Endodermal cell (in vitro differentiated cells): ENCODE results near the gene KCNE1. TPM values are rescaled to one million over a fixed set of nuclear protein-coding genes. Genes with fewer than 3 reads are reported as not detected.

Experiments
- DNase-seq: peaks from one replicate; pipeline ENCODE4 v3.0.0-alpha.2; 2017
- H3K27ac ChIP-seq: 2 replicates; pipeline ENCODE4 v1.5.1; 2013; ENCODE audit warnings: mild to moderate bottlenecking, low read depth, low read length, moderate library complexity
- H3K27me3 ChIP-seq: 2 replicates; pipeline ENCODE4 v1.6.1; 2013; ENCODE audit warnings: mild to moderate bottlenecking, low read length, moderate library complexity; ENCODE audit not compliant: insufficient read depth, control insufficient read depth, poor library complexity, severe bottlenecking
- H3K36me3 ChIP-seq: 2 replicates; pipeline ENCODE4 v1.7.0; 2013; ENCODE audit warnings: mild to moderate bottlenecking, low read length, moderate library complexity; ENCODE audit not compliant: control insufficient read depth, insufficient read depth
- H3K4me1 ChIP-seq: one replicate; pipeline ENCODE4 v1.7.0; 2013; ENCODE audit warnings: low read length; ENCODE audit not compliant: control insufficient read depth, insufficient read depth
- H3K4me3 ChIP-seq: 2 replicates; pipeline ENCODE4 v1.5.1; 2013; ENCODE audit warnings: mild to moderate bottlenecking, low read length, moderate library complexity
- H3K9ac ChIP-seq: 2 replicates; pipeline ENCODE4 v1.6.1; 2013; ENCODE audit warnings: mild to moderate bottlenecking, low read length, moderate library complexity; ENCODE audit not compliant: poor library complexity, severe bottlenecking; ENCODE audit errors: extremely low read depth
- H3K9me3 ChIP-seq: 2 replicates; pipeline ENCODE4 v1.6.1; 2013; ENCODE audit warnings: mild to moderate bottlenecking, low read length, moderate library complexity; ENCODE audit not compliant: control insufficient read depth
- H3K27ac Mint-ChIP-seq: 2 replicates; pipeline ENCODE4 v1.8.0; 2020; ENCODE audit warnings: mixed read lengths
- H3K27me3 Mint-ChIP-seq: 2 replicates; pipeline ENCODE4 v1.8.0; 2021; ENCODE audit warnings: mild to moderate bottlenecking, mixed read lengths; ENCODE audit not compliant: insufficient read depth
- H3K36me3 Mint-ChIP-seq: 2 replicates; pipeline ENCODE4 v1.8.0; 2020; ENCODE audit warnings: low read depth, mixed read lengths
- H3K4me1 Mint-ChIP-seq: 2 replicates; pipeline ENCODE4 v1.8.0; 2020; ENCODE audit warnings: mixed read lengths
- H3K4me3 Mint-ChIP-seq: 2 replicates; pipeline ENCODE4 v1.8.0; 2020; ENCODE audit warnings: mild to moderate bottlenecking, moderate library complexity, mixed read lengths
- H3K9me3 Mint-ChIP-seq: 2 replicates; pipeline ENCODE4 v1.8.0; 2020; ENCODE audit warnings: mild to moderate bottlenecking, mixed read lengths
- CTCF ChIP-seq: fragments of 200-600 bp; sonication (generic); conservative IDR thresholded peaks from 2 replicates; pipeline ENCODE4 v1.5.0; 2021; ENCODE audit warnings: antibody characterized with exemption, mild to moderate bottlenecking
- WGBS, 2 experiments: methylation state at CpG; one replicate each; pipeline versions ENCODE4 v1.1.5 to v1.1.7; 2013; ENCODE audit warnings: missing lambda C conversion rate in 2 of 2, mixed read lengths in 1 of 2; ENCODE audit not compliant: insufficient coverage in 1 of 2, insufficient read length in 1 of 2; 5-methylcytosine and 5-hydroxymethylcytosine counted together
- total RNA-seq, 2 donors: library from RNA; stranded (reverse); fragmentation: NEBNext Ultra II Directional in 1 of 2; extraction: Animal tissue kit (Norgen Biotek cat#: 25700) in 1 of 2; gene quantifications; 2 replicates in 1 of 2; 3 replicates in 1 of 2; pipeline ENCODE4 v1.2.1, GENCODE V29; 2021

The KCNE1 gene
- total RNA-seq, 2 donors from 2014 or later = 0.24 TPM; not detected in 1

GRCh38 chr21:34531399-34531798, 19.4 kb upstream of the KCNE1 start:
- Mint-ChIP-seq H3K9me3 (peaks cover 2% of the 10 kb centered on the region), H3K4me3 (no peak overlapping the region), H3K4me1 (peaks cover 6% of the 10 kb centered on the region), H3K27ac (no peak overlapping the region), H3K27me3 (peaks cover 3% of the 10 kb centered on the region), H3K36me3 (no peaks in the 10 kb centered on the region)
- Histone ChIP-seq H3K27ac (no peak overlapping the region), H3K4me3 (no peak overlapping the region), H3K27me3 (no peaks in the 10 kb centered on the region), H3K36me3 (no peaks in the 10 kb centered on the region), H3K9ac (no peak overlapping the region), H3K9me3 (no peaks in the 10 kb centered on the region), H3K4me1 (peaks cover 5% of the 10 kb centered on the region)
- no peak for TF ChIP-seq CTCF
- 90 to 93% methylated on average over 6 of the region's 6 CpGs for WGBS, 2 experiments
- DNase-seq = no peak

GRCh38 chr21:34530261-34530660, 18.3 kb upstream of the KCNE1 start:
- no peak overlapping the region for H3K4me3 ChIP-seq
- H3K27ac ChIP-seq = no peak overlapping the region
- peaks cover 8% of the 10 kb centered on the region for H3K4me1 ChIP-seq
- no peak overlapping the region for H3K4me3 Mint-ChIP-seq
- peaks cover 4% of the 10 kb centered on the region for H3K27me3 Mint-ChIP-seq
- H3K9ac ChIP-seq = no peak overlapping the region
- H3K36me3 ChIP-seq = no peaks in the 10 kb centered on the region
- H3K27me3 ChIP-seq = no peaks in the 10 kb centered on the region
- H3K36me3 Mint-ChIP-seq = no peaks in the 10 kb centered on the region
- peaks cover 2% of the 10 kb centered on the region for H3K9me3 Mint-ChIP-seq
- H3K9me3 ChIP-seq = no peaks in the 10 kb centered on the region
- DNase-seq = no peak
- peaks cover 10% of the 10 kb centered on the region for H3K4me1 Mint-ChIP-seq
- no peak overlapping the region for H3K27ac Mint-ChIP-seq
- no peak for TF ChIP-seq CTCF

- no peaks in the 10 kb centered on the region for H3K27me3 ChIP-seq
- H3K36me3 Mint-ChIP-seq = no peaks in the 10 kb centered on the region
- TF ChIP-seq CTCF = no peak
- no peak overlapping the region for H3K4me3 Mint-ChIP-seq
- H3K27me3 Mint-ChIP-seq = peaks cover 9% of the 10 kb centered on the region
- peaks cover 15% of the 10 kb centered on the region for H3K4me1 ChIP-seq
- peaks cover 2% of the 10 kb centered on the region for H3K9me3 Mint-ChIP-seq
- H3K27ac Mint-ChIP-seq = no peak overlapping the region
- DNase-seq = no peak
- no peak overlapping the region for H3K27ac ChIP-seq
- 90 to 100% methylated on average over 2 to 3 of the region's 3 CpGs for WGBS, 2 experiments
- no peak overlapping the region for H3K9ac ChIP-seq
- no peaks in the 10 kb centered on the region for H3K9me3 ChIP-seq
- no peak overlapping the region for H3K4me3 ChIP-seq
- no peaks in the 10 kb centered on the region for H3K36me3 ChIP-seq
- H3K4me1 Mint-ChIP-seq = peaks cover 20% of the 10 kb centered on the region
Observed at GRCh38 chr21:34528131-34528561, 16.1 kb upstream of the KCNE1 start.
